ENCODE results near the gene SLC12A3. TPM values are rescaled to one million over a fixed set of nuclear protein-coding genes. Genes with fewer than 3 reads are reported as not detected.
"Not testable (repeated sequence)": the region's sequence is repeated elsewhere in the genome, so short reads cannot be mapped to it uniquely, and the experiment has no call there.

The SLC12A3 gene
- total RNA-seq, 3 donors from 2014 or later, result not detected

- ATAC-seq (no peak), DNase-seq (no peak)
- Histone ChIP-seq H3K4me3 (no peak overlapping the region), H3K9me3 (no peaks in the 10 kb centered on the region), H3K36me3 (ENCODE audit: low read depth) (no peaks in the 10 kb centered on the region), H3K4me1 (ENCODE audit: low read depth) (no peaks in the 10 kb centered on the region)
- TF ChIP-seq, protein P1, sequence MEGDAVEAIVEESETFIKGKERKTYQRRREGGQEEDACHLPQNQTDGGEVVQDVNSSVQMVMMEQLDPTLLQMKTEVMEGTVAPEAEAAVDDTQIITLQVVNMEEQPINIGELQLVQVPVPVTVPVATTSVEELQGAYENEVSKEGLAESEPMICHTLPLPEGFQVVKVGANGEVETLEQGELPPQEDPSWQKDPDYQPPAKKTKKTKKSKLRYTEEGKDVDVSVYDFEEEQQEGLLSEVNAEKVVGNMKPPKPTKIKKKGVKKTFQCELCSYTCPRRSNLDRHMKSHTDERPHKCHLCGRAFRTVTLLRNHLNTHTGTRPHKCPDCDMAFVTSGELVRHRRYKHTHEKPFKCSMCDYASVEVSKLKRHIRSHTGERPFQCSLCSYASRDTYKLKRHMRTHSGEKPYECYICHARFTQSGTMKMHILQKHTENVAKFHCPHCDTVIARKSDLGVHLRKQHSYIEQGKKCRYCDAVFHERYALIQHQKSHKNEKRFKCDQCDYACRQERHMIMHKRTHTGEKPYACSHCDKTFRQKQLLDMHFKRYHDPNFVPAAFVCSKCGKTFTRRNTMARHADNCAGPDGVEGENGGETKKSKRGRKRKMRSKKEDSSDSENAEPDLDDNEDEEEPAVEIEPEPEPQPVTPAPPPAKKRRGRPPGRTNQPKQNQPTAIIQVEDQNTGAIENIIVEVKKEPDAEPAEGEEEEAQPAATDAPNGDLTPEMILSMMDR (IDR thresholded peaks at IDR 0.05), result no peak
- intact Hi-C loops (cut with DNase I, micrococcal nuclease), result no loop called here
These were observed 18.6 kb downstream of the SLC12A3 start for GRCh38 chr16:56883586-56883985.

- no peaks in the 10 kb centered on the region for H3K4me1 ChIP-seq (ENCODE audit: low read depth)
- intact Hi-C loops (cut with DNase I, micrococcal nuclease), result no loop called here
- DNase-seq (no peak), ATAC-seq (no peak)
- no peak overlapping the region for H3K4me3 ChIP-seq
- TF ChIP-seq, protein P1 (IDR thresholded peaks at IDR 0.05), result no peak
- no peaks in the 10 kb centered on the region for H3K36me3 ChIP-seq (ENCODE audit: low read depth)
- H3K9me3 ChIP-seq, result no peaks in the 10 kb centered on the region
These were observed 19.1 kb downstream of the SLC12A3 start for GRCh38 chr16:56884026-56884582.

GRCh38 chr16:56884929-56885328 lies 19.9 kb downstream of the SLC12A3 start:
- H3K4me1 ChIP-seq (ENCODE audit: low read depth); H3K4me3 ChIP-seq; DNase-seq; H3K9me3 ChIP-seq; H3K36me3 ChIP-seq (ENCODE audit: low read depth); intact Hi-C loops (cut with DNase I, micrococcal nuclease); ATAC-seq: not testable (repeated sequence)

- intact Hi-C loops (cut with DNase I, micrococcal nuclease), result no loop called here
- TF ChIP-seq, protein P1 (IDR thresholded peaks at IDR 0.05), result no peak
- Histone ChIP-seq H3K9me3 (no peaks in the 10 kb centered on the region), H3K36me3 (ENCODE audit: low read depth) (no peaks in the 10 kb centered on the region), H3K4me1 (ENCODE audit: low read depth) (no peaks in the 10 kb centered on the region), H3K4me3 (no peak overlapping the region)
- DNase-seq, result no peak
- no peak for ATAC-seq
These were observed 20.6 kb downstream of the SLC12A3 start for GRCh38 chr16:56885446-56886162.

DNA sequence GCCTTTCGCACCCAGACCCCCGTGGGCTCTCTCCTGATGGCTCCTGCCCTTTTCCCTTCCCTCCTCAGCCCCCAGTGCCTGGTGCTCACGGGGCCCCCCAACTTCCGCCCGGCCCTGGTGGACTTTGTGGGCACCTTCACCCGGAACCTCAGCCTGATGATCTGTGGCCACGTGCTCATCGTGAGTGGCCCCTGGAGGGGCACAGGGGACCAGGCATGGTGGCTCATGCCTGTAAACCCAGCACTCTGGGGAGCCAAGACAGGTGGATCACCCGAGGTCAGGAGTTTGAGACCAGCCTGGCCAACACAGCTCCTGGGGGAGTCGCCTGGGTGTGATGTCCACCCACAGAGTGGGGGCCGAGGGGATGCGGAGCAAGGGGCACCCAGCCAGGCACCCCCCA lies 21.3 kb downstream of the SLC12A3 start:
- H3K9me3 ChIP-seq, result no peaks in the 10 kb centered on the region
- DNase-seq (no peak), ATAC-seq (no peak)
- no peaks in the 10 kb centered on the region for H3K4me1 ChIP-seq (ENCODE audit: low read depth)
- TF ChIP-seq, protein P1 (IDR thresholded peaks at IDR 0.05), result no peak
- no peak overlapping the region for H3K4me3 ChIP-seq
- intact Hi-C loops (cut with DNase I, micrococcal nuclease), result no loop called here
- H3K36me3 ChIP-seq (ENCODE audit: low read depth), result no peaks in the 10 kb centered on the region

GRCh38 chr16:56886826-56887225 lies 21.8 kb downstream of the SLC12A3 start:
- no peak for ATAC-seq

More at GRCh38 chr16:56886826-56887225, 21.8 kb downstream of the SLC12A3 start:
- no peaks in the 10 kb centered on the region for H3K9me3 ChIP-seq
- intact Hi-C loops (cut with DNase I, micrococcal nuclease), result no loop called here
- no peak for DNase-seq
- H3K36me3 ChIP-seq (ENCODE audit: low read depth), result no peaks in the 10 kb centered on the region
- H3K4me3 ChIP-seq, result no peak overlapping the region
- TF ChIP-seq, protein P1 (IDR thresholded peaks at IDR 0.05), result no peak
- no peaks in the 10 kb centered on the region for H3K4me1 ChIP-seq (ENCODE audit: low read depth)
